ENCODE measurements around the gene UBE2F. TPM values are rescaled to one million over a fixed set of nuclear protein-coding genes. Genes with fewer than 3 reads are reported as not detected.
"Not testable (repeated sequence)": the region's sequence is repeated elsewhere in the genome, so short reads cannot be mapped to it uniquely, and the experiment has no call there.

Gene UBE2F
- total RNA-seq, 2 donors from 2014 or later = 45.2 to 73.2 TPM

DNA sequence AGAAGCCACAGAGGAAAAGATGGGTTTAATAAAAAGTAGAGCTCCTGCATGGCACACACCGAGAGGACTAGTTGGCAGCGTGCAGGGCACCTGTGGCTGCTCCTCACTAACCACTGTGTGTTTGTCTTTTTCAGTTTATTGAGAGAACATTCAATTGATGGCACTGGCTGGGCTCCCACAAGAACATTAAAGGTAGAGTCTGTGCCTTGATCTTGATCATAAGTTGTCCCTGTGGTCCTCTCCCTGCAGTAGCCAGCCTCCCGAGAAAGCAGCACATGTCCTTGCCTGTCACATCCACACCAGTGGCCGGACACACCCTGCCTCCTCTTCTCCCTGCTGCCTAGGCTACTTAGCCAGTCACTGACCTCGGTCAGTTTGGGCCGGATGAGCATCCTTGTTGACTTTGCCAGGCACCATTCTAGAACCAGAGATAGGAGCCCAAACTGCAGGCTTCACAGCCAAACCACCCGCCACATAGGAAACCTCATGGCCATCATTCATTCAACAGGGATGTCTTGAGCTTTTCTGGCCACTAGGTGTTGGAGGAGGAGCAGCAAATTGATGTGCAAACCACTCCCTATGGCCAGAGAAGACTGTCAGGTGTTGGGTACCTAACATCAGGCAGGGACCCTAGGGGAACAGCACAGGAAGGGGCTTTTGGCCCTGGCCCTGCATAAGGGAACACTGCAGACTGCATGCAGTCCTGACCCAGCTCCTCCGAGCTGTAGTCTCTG lies 63.8 kb downstream of the UBE2F start:
- peak; percentile 70 for DNase-seq (ENCODE audit: low spot score)
- TF ChIP-seq POLR2A (IDR thresholded peaks at IDR 0.05) (no peak), POLR2AphosphoS5 (IDR thresholded peaks at IDR 0.05) (peak; percentile 80)
- TF ChIP-seq, protein P1, sequence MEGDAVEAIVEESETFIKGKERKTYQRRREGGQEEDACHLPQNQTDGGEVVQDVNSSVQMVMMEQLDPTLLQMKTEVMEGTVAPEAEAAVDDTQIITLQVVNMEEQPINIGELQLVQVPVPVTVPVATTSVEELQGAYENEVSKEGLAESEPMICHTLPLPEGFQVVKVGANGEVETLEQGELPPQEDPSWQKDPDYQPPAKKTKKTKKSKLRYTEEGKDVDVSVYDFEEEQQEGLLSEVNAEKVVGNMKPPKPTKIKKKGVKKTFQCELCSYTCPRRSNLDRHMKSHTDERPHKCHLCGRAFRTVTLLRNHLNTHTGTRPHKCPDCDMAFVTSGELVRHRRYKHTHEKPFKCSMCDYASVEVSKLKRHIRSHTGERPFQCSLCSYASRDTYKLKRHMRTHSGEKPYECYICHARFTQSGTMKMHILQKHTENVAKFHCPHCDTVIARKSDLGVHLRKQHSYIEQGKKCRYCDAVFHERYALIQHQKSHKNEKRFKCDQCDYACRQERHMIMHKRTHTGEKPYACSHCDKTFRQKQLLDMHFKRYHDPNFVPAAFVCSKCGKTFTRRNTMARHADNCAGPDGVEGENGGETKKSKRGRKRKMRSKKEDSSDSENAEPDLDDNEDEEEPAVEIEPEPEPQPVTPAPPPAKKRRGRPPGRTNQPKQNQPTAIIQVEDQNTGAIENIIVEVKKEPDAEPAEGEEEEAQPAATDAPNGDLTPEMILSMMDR (IDR thresholded peaks at IDR 0.05) = no peak
- no peaks in the 10 kb centered on the region for H3K9me3 ChIP-seq
- no peaks in the 10 kb centered on the region for H3K36me3 ChIP-seq
- H3K27me3 ChIP-seq (replicated peaks; ENCODE audit: insufficient read depth) = no peaks in the 10 kb centered on the region
- H3K27ac ChIP-seq = no peak overlapping the region
- no peak overlapping the region for H3K4me3 ChIP-seq
- 64% methylated on average over 8 of the region's 8 CpGs for WGBS
- H3K4me1 ChIP-seq (replicated peaks) = no peaks in the 10 kb centered on the region
- intact Hi-C loops (cut with DNase I) = no loop called here

DNA sequence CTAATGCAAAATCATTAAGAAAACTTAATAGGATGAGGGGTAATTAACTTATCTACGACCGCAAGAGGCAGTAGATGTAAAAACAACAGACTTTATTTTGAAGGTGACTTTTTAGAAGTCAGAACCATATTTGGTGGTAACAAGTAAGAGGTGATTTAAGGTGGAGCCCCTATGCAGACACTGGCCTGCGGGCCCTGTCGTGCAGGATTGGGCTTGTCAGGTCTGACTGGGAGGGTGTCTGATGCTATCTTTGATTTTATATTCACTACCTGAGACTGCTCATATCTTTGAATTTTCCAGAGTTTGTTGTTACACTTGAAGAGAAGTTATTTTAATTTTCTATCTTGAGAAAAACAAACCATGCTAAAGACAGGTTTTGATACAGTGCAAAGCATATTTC lies 64.9 kb downstream of the UBE2F start:
- no peak for TF ChIP-seq POLR2AphosphoS5 (IDR thresholded peaks at IDR 0.05)
- TF ChIP-seq, protein P1 (IDR thresholded peaks at IDR 0.05) = no peak
- no peaks in the 10 kb centered on the region for H3K4me1 ChIP-seq (replicated peaks)
- H3K27ac ChIP-seq = no peak overlapping the region
- no peak overlapping the region for H3K4me3 ChIP-seq
- H3K36me3 ChIP-seq = no peaks in the 10 kb centered on the region
- no peak for DNase-seq (ENCODE audit: low spot score)
- intact Hi-C loops (cut with DNase I) = no loop called here
- no peaks in the 10 kb centered on the region for H3K9me3 ChIP-seq
- no peaks in the 10 kb centered on the region for H3K27me3 ChIP-seq (replicated peaks; ENCODE audit: insufficient read depth)
- 53% methylated on average over 4 of the region's 4 CpGs for WGBS

DNA sequence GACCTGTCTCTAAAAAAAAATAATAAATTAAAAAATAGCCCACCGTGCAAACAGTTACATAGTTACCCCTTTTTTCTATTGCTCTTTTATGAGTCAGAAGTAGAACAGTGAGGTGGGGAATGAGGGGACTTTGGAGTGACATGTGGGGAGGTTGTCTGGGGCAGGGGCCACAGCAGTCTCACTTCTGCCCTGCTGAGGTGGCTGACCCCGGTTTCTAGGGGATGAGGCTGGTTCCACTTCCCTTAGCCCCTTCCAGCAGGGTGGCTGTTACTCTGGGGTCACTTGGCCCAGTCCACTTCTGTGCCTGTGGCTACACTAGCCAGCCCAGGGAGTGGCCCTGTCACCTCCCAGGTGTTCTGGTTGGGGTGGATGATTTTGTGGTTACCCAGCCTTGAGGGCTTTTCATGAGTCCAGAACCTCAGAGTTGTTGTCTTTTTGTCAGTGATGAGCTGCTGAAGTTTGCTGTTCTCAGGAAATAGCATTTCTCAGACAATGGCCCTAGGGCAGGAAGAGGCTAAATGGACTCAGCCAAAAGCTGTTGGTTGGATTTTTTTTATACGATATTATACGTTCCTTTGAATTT lies 66.0 kb downstream of the UBE2F start:
- Histone ChIP-seq H3K4me3 (no peak overlapping the region), H3K4me1 (replicated peaks) (no peaks in the 10 kb centered on the region), H3K27me3 (replicated peaks; ENCODE audit: insufficient read depth) (no peaks in the 10 kb centered on the region), H3K9me3 (no peaks in the 10 kb centered on the region), H3K27ac (no peak overlapping the region), H3K36me3 (no peaks in the 10 kb centered on the region)
- no peak for DNase-seq (ENCODE audit: low spot score)
- intact Hi-C loops (cut with DNase I) = no loop called here
- no peak for TF ChIP-seq POLR2A (IDR thresholded peaks at IDR 0.05)
- no peak for TF ChIP-seq POLR2AphosphoS5 (IDR thresholded peaks at IDR 0.05)
- TF ChIP-seq, protein P1 (IDR thresholded peaks at IDR 0.05) = no peak
- WGBS = 64% methylated on average over 4 of the region's 4 CpGs

DNA sequence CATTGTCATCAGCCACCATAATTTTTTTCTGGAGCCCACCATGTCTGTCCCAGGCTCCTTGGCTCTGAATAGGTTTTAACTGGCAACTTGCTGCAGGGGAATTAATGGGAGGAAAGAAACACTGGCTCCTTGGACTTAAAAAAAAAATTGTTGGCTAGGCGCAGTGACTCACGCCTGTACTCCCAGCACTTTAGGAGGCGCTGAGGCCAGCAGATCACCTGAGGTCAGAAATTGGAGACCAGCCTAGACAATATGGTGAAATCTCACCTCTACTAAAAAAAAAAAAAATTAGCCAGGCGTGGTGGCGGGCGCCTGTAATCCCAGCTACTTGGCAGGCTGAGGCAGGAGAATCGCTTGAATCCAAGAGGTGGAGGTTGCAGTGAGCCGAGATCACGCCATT lies 67.2 kb downstream of the UBE2F start:
- intact Hi-C loops (cut with DNase I); DNase-seq (ENCODE audit: low spot score): not testable (repeated sequence)
- 95% methylated on average over 9 of the region's 9 CpGs for WGBS

DNA sequence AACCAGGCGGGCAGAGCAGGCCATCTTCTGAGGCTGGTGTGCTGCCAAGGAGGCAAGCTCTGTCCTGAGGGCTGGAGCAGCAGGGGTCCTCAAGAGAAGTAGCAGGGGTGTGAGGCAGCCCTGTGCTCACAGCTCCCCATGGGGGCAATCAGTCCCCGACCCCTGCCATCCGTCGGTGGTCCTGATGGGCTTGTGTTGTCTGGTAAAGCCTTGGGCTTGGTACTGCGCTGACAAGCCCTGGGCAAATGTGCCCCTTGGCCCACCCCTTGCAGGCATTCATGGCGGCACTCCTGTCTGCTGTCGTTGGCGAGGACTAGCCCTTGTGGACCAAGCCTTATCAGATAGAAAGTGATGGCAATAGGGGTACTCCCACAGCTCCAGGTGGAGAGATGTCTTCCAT lies 71.4 kb downstream of the UBE2F start:
- TF ChIP-seq POLR2A (IDR thresholded peaks at IDR 0.05) (no peak), POLR2AphosphoS5 (IDR thresholded peaks at IDR 0.05) (no peak)
- TF ChIP-seq, protein P1 (IDR thresholded peaks at IDR 0.05) = no peak
- 96% methylated on average over 8 of the region's 8 CpGs for WGBS
- Histone ChIP-seq H3K27me3 (replicated peaks; ENCODE audit: insufficient read depth) (no peaks in the 10 kb centered on the region), H3K27ac (no peak overlapping the region), H3K36me3 (no peaks in the 10 kb centered on the region), H3K9me3 (no peaks in the 10 kb centered on the region), H3K4me3 (no peak overlapping the region), H3K4me1 (replicated peaks) (no peaks in the 10 kb centered on the region)
- DNase-seq (ENCODE audit: low spot score) = no peak
- intact Hi-C loops (cut with DNase I) = no loop called here

More for the DNA sequence above, 67.2 kb downstream of the UBE2F start:
- not testable (repeated sequence) for H3K9me3 ChIP-seq; H3K4me1 ChIP-seq (replicated peaks); H3K36me3 ChIP-seq; H3K4me3 ChIP-seq; H3K27me3 ChIP-seq (replicated peaks; ENCODE audit: insufficient read depth); H3K27ac ChIP-seq
